ENCODE measurements around the gene ZBTB4. TPM values are rescaled to one million over a fixed set of nuclear protein-coding genes. Genes with fewer than 3 reads are reported as not detected.

ZBTB4 gene
- total and polyA plus RNA-seq, 9 of the 15 experiments (the other 6 are each of a cell fraction or from before 2014, with no cell fraction given), result 0.92 to 6.9 (median 3.3) TPM

DNA sequence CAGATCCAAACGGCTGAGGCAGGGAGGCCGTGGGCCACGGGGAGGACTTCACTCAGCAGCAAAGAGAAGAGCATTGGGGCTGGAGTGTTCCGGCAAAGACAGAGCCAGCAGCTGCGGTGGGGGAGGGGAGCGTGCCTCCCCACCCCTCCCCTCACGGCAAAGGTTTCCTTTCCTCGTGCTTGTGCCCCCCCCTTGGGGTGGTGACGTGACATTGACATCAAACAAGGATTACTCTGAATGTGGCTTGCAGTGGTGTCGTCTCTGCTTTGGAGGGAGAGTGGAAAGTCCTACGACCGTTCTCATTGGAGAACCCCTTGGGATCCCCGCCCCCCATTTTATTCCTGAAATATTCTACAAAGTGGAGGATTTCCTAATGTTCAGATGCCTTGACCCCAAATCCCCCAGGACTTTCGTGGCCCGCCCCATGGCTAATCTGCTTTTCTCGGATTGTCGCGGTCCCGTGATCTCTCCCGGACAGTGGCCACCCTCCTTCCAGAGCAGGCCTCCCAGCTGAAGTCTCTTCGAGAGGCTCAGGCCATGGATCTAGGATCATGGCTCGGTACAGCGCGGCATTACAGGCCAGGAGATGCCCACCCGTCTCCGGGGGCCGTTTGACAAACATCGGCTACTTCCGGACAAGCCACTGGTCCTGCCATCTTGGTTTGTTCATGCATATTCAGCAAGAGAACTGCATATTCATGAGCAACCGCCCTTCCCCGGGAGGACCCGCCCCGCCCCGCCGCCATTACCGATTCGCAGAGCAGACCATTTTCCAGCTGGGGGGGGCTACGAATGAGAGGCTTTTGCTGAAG is 4.0 kb upstream of the ZBTB4 start (continued):
- no peak; the same call in 1 of the 2 replicates for TF ChIP-seq ATF6 (CRISPR knock-in tag; IDR thresholded peaks at IDR 0.05)
- TF ChIP-seq E2F3 (CRISPR knock-in tag; IDR thresholded peaks at IDR 0.05), result no peak
- TF ChIP-seq KAT7 (CRISPR knock-in tag; IDR thresholded peaks at IDR 0.05; ENCODE audit: borderline replicate concordance), result no peak
- peak; percentile 34 for TF ChIP-seq ATF7 (IDR thresholded peaks at IDR 0.05)
- no peak for TF ChIP-seq TCF15 (CRISPR knock-in tag; IDR thresholded peaks at IDR 0.05)
- TF ChIP-seq ZEB2 (IDR thresholded peaks at IDR 0.05), result no peak
- TF ChIP-seq RBM39 (optimal IDR thresholded peaks at IDR 0.05; ENCODE audit: low read depth, low read length), result no peak
- no peak for TF ChIP-seq ZBTB33 (CRISPR knock-in tag; IDR thresholded peaks at IDR 0.05)
- no peak for TF ChIP-seq THAP7 (CRISPR knock-in tag; IDR thresholded peaks at IDR 0.05)
- TF ChIP-seq, protein P1, sequence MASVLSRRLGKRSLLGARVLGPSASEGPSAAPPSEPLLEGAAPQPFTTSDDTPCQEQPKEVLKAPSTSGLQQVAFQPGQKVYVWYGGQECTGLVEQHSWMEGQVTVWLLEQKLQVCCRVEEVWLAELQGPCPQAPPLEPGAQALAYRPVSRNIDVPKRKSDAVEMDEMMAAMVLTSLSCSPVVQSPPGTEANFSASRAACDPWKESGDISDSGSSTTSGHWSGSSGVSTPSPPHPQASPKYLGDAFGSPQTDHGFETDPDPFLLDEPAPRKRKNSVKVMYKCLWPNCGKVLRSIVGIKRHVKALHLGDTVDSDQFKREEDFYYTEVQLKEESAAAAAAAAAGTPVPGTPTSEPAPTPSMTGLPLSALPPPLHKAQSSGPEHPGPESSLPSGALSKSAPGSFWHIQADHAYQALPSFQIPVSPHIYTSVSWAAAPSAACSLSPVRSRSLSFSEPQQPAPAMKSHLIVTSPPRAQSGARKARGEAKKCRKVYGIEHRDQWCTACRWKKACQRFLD (CRISPR knock-in tag; IDR thresholded peaks at IDR 0.05), result 0 out of 2 replicates have a peak, but pooled peaks have one; percentile 55
- no peak for TF ChIP-seq ZNF785 (CRISPR knock-in tag; IDR thresholded peaks at IDR 0.05)
- TF ChIP-seq RBM14 (IDR thresholded peaks at IDR 0.05; ENCODE audit: borderline replicate concordance, insufficient read depth, low read depth, low read length), result no peak
- TF ChIP-seq TEAD4 (IDR thresholded peaks at IDR 0.05; ENCODE audit: low read length), result no peak
- no peak for TF ChIP-seq TEAD4 (CRISPR knock-in tag; IDR thresholded peaks at IDR 0.05; ENCODE audit: borderline replicate concordance)
- no peak for TF ChIP-seq PREB (CRISPR knock-in tag; IDR thresholded peaks at IDR 0.05)
- no peak for TF ChIP-seq POLR2H (tag; IDR thresholded peaks at IDR 0.05; ENCODE audit: low read depth)
- no peak for TF ChIP-seq HMG20A (CRISPR knock-in tag; conservative IDR thresholded peaks at IDR 0.05)
- TF ChIP-seq CBX1 (IDR thresholded peaks at IDR 0.05; ENCODE audit: low read depth), result no peak
- TF ChIP-seq NR3C1 (CRISPR knock-in tag; IDR thresholded peaks at IDR 0.05), result no peak
